Testis (tissue), 3 donors: Measurements from ENCODE around the gene TEX48. TPM values are rescaled to one million over a fixed set of nuclear protein-coding genes. Genes with fewer than 3 reads are reported as not detected.

Experiments used
- DNase-seq: peaks from one replicate; pipeline ENCODE4 v3.0.0-alpha.2; 2019
- H3K27ac ChIP-seq, 2 donors: fragments of 200-600 bp; sonication (generic); one replicate each; pipeline ENCODE4 v1.5.1; 2019
- H3K27me3 ChIP-seq: fragments of 200-600 bp; sonication (generic); one replicate; pipeline ENCODE4 v1.5.1; 2019
- H3K36me3 ChIP-seq: fragments of 200-600 bp; sonication (generic); one replicate; pipeline ENCODE4 v1.5.1; 2017; ENCODE audit warnings: low read depth; ENCODE audit errors: missing control alignments
- H3K4me1 ChIP-seq: fragments of 200-600 bp; sonication (generic); one replicate; pipeline ENCODE4 v1.5.1; 2019
- H3K4me3 ChIP-seq, 2 donors: fragments of 200-600 bp; sonication (generic); one replicate each; pipeline ENCODE4 v1.5.1; 2017 to 2019
- H3K9me3 ChIP-seq: fragments of 200-600 bp; sonication (generic); one replicate; pipeline ENCODE4 v1.5.1; 2017
- POLR2A ChIP-seq: fragments of 450-650 bp; IDR thresholded peaks from one replicate; pipeline ENCODE4 v1.6.1; 2017; ENCODE audit warnings: antibody characterized with exemption, mild to moderate bottlenecking, moderate library complexity
- WGBS, 2 donors: methylation state at CpG; one replicate each; pipeline ENCODE4 v1.1.5; 2018; 5-methylcytosine and 5-hydroxymethylcytosine counted together
- intact Hi-C: fragments of 100-400 bp; cut with DNase I; formaldehyde crosslinking; loops from one replicate; pipeline ENCODE4 v1.15.1; 2023; ENCODE audit warnings: low total_unique reads
- polyA plus RNA-seq: library from polyadenylated mRNA; stranded (reverse); fragments of 350-450 nt; fragmentation: Illumina TruSeq; extraction: RNeasy Lipid Tissue Mini Kit (QIAGEN cat#74804); gene quantifications from one replicate; pipeline ENCODE4 v1.2.3, GENCODE V29; 2014; ENCODE audit warnings: low read depth, low replicate concordance; ENCODE audit not compliant: insufficient read depth
- total RNA-seq, 2 donors: library from RNA; depleted of rRNA; stranded (reverse); fragments of >200 nt; gene quantifications; one replicate each; pipeline ENCODE4 v1.2.3, GENCODE V29; 2016
- TF ChIP-seq, protein P1 (sequence below), 3 experiments: fragments of 450-650 bp in 2 of 3; fragments of 200-600 bp in 1 of 3; sonication (generic) in 1 of 3; IDR thresholded peaks; one replicate each; pipeline ENCODE4 v1.5.1; 2016 to 2019; ENCODE audit warnings: antibody characterized with exemption in 3 of 3, mild to moderate bottlenecking in 2 of 3, moderate library complexity in 1 of 3

The TEX48 gene
- total and polyA plus RNA-seq, 3 donors from 2014 or later = 11.5 to 44.0 (median 34.6) TPM

- H3K4me3 ChIP-seq = no peak overlapping the region
- no peaks in the 10 kb centered on the region for H3K27me3 ChIP-seq
- intact Hi-C loops = loop anchor here (10.0 kb wide), 1 partner anchor 239 kb away; no protein-coding TSS in a partner anchor
- WGBS, 2 donors = 40 to 46% methylated on average over 6 of the region's 6 CpGs
- H3K4me1 ChIP-seq = peaks cover 4% of the 10 kb centered on the region
- no peaks in the 10 kb centered on the region for H3K9me3 ChIP-seq
- DNase-seq = peak; percentile 88
- peak overlapping the region in 1 of 2 donors; percentile 9 for H3K27ac ChIP-seq
- H3K36me3 ChIP-seq = no peaks in the 10 kb centered on the region
- no peak for TF ChIP-seq POLR2A
- TF ChIP-seq, protein P1, sequence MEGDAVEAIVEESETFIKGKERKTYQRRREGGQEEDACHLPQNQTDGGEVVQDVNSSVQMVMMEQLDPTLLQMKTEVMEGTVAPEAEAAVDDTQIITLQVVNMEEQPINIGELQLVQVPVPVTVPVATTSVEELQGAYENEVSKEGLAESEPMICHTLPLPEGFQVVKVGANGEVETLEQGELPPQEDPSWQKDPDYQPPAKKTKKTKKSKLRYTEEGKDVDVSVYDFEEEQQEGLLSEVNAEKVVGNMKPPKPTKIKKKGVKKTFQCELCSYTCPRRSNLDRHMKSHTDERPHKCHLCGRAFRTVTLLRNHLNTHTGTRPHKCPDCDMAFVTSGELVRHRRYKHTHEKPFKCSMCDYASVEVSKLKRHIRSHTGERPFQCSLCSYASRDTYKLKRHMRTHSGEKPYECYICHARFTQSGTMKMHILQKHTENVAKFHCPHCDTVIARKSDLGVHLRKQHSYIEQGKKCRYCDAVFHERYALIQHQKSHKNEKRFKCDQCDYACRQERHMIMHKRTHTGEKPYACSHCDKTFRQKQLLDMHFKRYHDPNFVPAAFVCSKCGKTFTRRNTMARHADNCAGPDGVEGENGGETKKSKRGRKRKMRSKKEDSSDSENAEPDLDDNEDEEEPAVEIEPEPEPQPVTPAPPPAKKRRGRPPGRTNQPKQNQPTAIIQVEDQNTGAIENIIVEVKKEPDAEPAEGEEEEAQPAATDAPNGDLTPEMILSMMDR (IDR thresholded peaks at IDR 0.05) = peak; percentile 79 to 93 (median 93)
Measured at GRCh38 chr9:114653556-114654159, 28.3 kb downstream of the TEX48 start.

DNA sequence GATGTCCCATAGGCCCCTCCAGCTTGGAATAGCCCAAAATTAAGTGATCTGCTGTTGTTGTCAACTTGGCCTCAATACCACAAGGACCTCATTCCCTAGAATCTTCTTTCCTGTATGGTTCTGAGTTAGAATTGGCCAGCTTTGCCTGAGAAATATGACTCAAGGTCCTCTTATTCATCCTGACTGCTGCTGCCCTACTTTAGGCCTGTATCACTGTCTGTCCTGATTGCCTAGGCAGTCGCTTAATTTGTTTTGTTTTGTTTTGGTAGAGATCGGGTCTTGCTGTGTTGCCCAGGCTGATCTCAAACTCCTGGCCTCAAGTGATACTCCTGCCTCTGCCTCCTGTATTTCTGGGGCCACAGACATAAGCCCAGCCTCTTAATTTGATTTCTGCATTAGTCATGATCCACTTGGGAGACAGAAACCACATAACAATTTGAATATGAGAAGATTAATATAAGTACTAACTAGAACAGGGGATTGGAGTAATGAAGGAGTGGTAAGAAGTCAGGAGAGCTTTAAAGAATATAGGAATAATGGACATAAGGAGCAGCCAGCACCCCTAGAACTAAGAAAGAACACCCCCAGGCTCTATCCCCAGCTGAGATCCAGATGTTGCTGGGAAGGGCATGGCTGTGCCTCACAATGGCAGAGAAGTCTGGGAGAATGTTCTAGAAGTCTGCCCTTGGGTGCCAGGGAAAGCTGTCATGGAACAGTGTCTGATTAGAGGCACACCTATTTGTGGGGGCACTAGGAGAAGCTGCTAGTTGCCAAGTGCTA, 29.0 kb downstream of the TEX48 start:
- intact Hi-C loops = loop anchor here (10.0 kb wide), 1 partner anchor 238 kb away; no protein-coding TSS in a partner anchor
- H3K4me3 ChIP-seq = no peak overlapping the region
- H3K4me1 ChIP-seq = peaks cover 4% of the 10 kb centered on the region
- WGBS, 2 donors = 69 to 76% methylated on average over 2 of the region's 2 CpGs
- H3K9me3 ChIP-seq = no peaks in the 10 kb centered on the region
- no peak for TF ChIP-seq POLR2A
- TF ChIP-seq, protein P1 (IDR thresholded peaks at IDR 0.05) = no peak
- no peak for DNase-seq
- no peaks in the 10 kb centered on the region for H3K27me3 ChIP-seq
- H3K27ac ChIP-seq = peak overlapping the region in 1 of 2 donors; percentile 9
- no peaks in the 10 kb centered on the region for H3K36me3 ChIP-seq

- intact Hi-C loops = no loop called here
- TF ChIP-seq, protein P1 (IDR thresholded peaks at IDR 0.05) = no peak
- Histone ChIP-seq H3K9me3 (no peaks in the 10 kb centered on the region), H3K4me1 (no peaks in the 10 kb centered on the region), H3K27me3 (no peaks in the 10 kb centered on the region), H3K4me3 (no peak overlapping the region), H3K27ac (no peak overlapping the region), H3K36me3 (no peaks in the 10 kb centered on the region)
- WGBS, 2 donors = 89% methylated on average over 5 of the region's 5 CpGs
- DNase-seq = no peak
Measured at GRCh38 chr9:114643896-114644295, 38.1 kb downstream of the TEX48 start.

GRCh38 chr9:114643001-114643400, 39.0 kb downstream of the TEX48 start:
- H3K36me3 ChIP-seq = no peaks in the 10 kb centered on the region
- no peak overlapping the region for H3K4me3 ChIP-seq
- H3K27me3 ChIP-seq = no peaks in the 10 kb centered on the region
- 90 to 93% methylated on average over 6 to 8 of the region's 8 CpGs for WGBS, 2 donors
- H3K4me1 ChIP-seq = no peaks in the 10 kb centered on the region
- DNase-seq = no peak
- intact Hi-C loops = no loop called here
- no peaks in the 10 kb centered on the region for H3K9me3 ChIP-seq
- TF ChIP-seq, protein P1 (IDR thresholded peaks at IDR 0.05) = no peak
- no peak for TF ChIP-seq POLR2A
- no peak overlapping the region for H3K27ac ChIP-seq
